Adrenal gland (tissue), 12 donors: ENCODE data around the gene TP53BP2. TPM values are rescaled to one million over a fixed set of nuclear protein-coding genes. Genes with fewer than 3 reads are reported as not detected.

Experiments used
- DNase-seq, 7 donors: peaks; one replicate each; pipeline ENCODE4 v3.0.0-alpha.2; 2019 to 2020
- H3K27ac ChIP-seq, 5 donors: fragments of 200-600 bp; sonication (generic) in 4 of 5; 1 replicate in 3 of 5; 2 replicates in 2 of 5; pipeline versions ENCODE4 v1.5.1 to v1.8.0; 2016 to 2020; ENCODE audit warnings: mild to moderate bottlenecking in 1 of 5
- H3K27me3 ChIP-seq: fragments of 200-600 bp; 2 replicates; pipeline ENCODE4 v1.8.0; 2021
- H3K36me3 ChIP-seq, 2 donors: fragments of 200-600 bp; replicated peaks in 1 of 2; 1 replicate in 1 of 2; 2 replicates in 1 of 2; pipeline versions ENCODE4 v1.5.1 to v1.8.0; 2018 to 2022
- H3K4me1 ChIP-seq, 2 donors: fragments of 200-600 bp; replicated peaks in 1 of 2; 1 replicate in 1 of 2; 2 replicates in 1 of 2; pipeline versions ENCODE4 v1.5.1 to v1.8.0; 2018 to 2021
- H3K4me3 ChIP-seq, 4 donors: fragments of 200-600 bp; sonication (generic) in 3 of 4; one replicate each; pipeline ENCODE4 v1.5.1; 2016 to 2018
- H3K9me3 ChIP-seq, 3 donors: fragments of 200-600 bp; sonication (generic) in 1 of 3; replicated peaks in 1 of 3; 1 replicate in 2 of 3; 2 replicates in 1 of 3; pipeline versions ENCODE4 v1.5.1 to v1.8.0; 2016 to 2021
- CTCF ChIP-seq, 6 experiments: fragments of 450-650 bp in 4 of 6; fragments of 200-600 bp in 2 of 6; sonication (generic) in 1 of 6; IDR thresholded peaks; 1 replicate in 5 of 6; 2 replicates in 1 of 6; pipeline versions ENCODE4 v1.5.1 to v1.8.0; 2016 to 2021; ENCODE audit warnings: antibody characterized with exemption in 6 of 6, mild to moderate bottlenecking in 2 of 6, moderate library complexity in 1 of 6
- POLR2A ChIP-seq, 2 donors: fragments of 450-650 bp; IDR thresholded peaks; one replicate each; pipeline ENCODE4 v1.6.1; 2017; ENCODE audit warnings: antibody characterized with exemption in 2 of 2, mild to moderate bottlenecking in 2 of 2, moderate library complexity in 1 of 2
- WGBS, 4 donors: extraction: QIAGEN DNeasy Blood & Tissue Kit in 2 of 4; methylation state at CpG; one replicate each; pipeline versions ENCODE4 v1.1.5 to v1.1.7; 2013 to 2017; 5-methylcytosine and 5-hydroxymethylcytosine counted together
- intact Hi-C, 2 donors: fragments of 100-400 bp; cut with DNase I; formaldehyde crosslinking; loops; one replicate each; pipeline versions ENCODE4 v1.14.1 to v1.15.0; 2022 to 2023
- polyA plus RNA-seq, 3 donors: library from polyadenylated mRNA; stranded (reverse); fragments of 200-250 nt in 2 of 3; fragments of 350-450 nt in 1 of 3; fragmentation: Illumina TruSeq in 1 of 3; extraction: RNeasy Lipid Tissue Mini Kit (QIAGEN cat#74804) in 1 of 3; gene quantifications; one replicate each; pipeline ENCODE4 v1.2.3, GENCODE V29; 2013 to 2014
- total RNA-seq, 9 donors: library from RNA; depleted of rRNA in 4 of 9; stranded (reverse); fragments of >200 nt in 4 of 9; fragments of 120-200 nt in 1 of 9; fragmentation: NEBNext Ultra II Directional in 1 of 9; extraction: Animal tissue kit (Norgen Biotek cat#: 25700) in 1 of 9; gene quantifications; one replicate each; pipeline versions ENCODE4 v1.1.0 to v1.2.4, GENCODE V29; 2013 to 2023
- donor health status: healthy with polysubstance abuse.
- donor health status: Bipolar disorder and iron deficiency.
- donor health status: DM: yes; HTN: yes; CAD: no.
- donor health status: DM: no; HTN: no; CAD: no.
- donor health status: DM: no; HTN: no; CAD: no.
- donor health status: DM: yes; HTN: yes; CAD: no.

Gene TP53BP2
- total and polyA plus RNA-seq, 12 donors: 6.0 to 38.5 (median 24.0) TPM

- Histone ChIP-seq H3K36me3 (peaks cover 0 to 32% of the 10 kb centered on the region in 2 donors), H3K27ac (no peak overlapping the region), H3K4me3 (no peak overlapping the region), H3K4me1 (peaks cover 11 to 14% of the 10 kb centered on the region in 2 donors), H3K27me3 (no peaks in the 10 kb centered on the region), H3K9me3 (no peaks in the 10 kb centered on the region)
- DNase-seq: no peak
- TF ChIP-seq CTCF (IDR thresholded peaks at IDR 0.05): no peak
- no peak for TF ChIP-seq POLR2A (IDR thresholded peaks at IDR 0.05)
- intact Hi-C loops: no loop called here
- 93 to 96% (median 94%) methylated on average over 10 of the region's 10 CpGs for WGBS, 4 donors
Measured at GRCh38 chr1:223776826-223777454, 68.8 kb downstream of the TP53BP2 start.

GRCh38 chr1:223776075-223776814 lies 69.5 kb downstream of the TP53BP2 start:
- no peak for TF ChIP-seq POLR2A (IDR thresholded peaks at IDR 0.05)
- TF ChIP-seq CTCF (IDR thresholded peaks at IDR 0.05): no peak
- WGBS, 4 donors: 56 to 73% (median 63%) methylated on average over 9 of the region's 9 CpGs
- no peaks in the 10 kb centered on the region for H3K27me3 ChIP-seq
- peaks cover 0 to 32% of the 10 kb centered on the region in 2 donors for H3K36me3 ChIP-seq
- intact Hi-C loops: no loop called here
- H3K4me3 ChIP-seq: no peak overlapping the region
- peak in 1 of 7 donors; percentile 42 for DNase-seq
- H3K27ac ChIP-seq: peak overlapping the region in 2 of 5 donors; percentile 13 to 45
- peaks cover 18 to 21% of the 10 kb centered on the region in 2 donors for H3K4me1 ChIP-seq
- no peaks in the 10 kb centered on the region for H3K9me3 ChIP-seq

GRCh38 chr1:223775711-223776074 lies 70.1 kb downstream of the TP53BP2 start:
- Histone ChIP-seq H3K4me1 (peaks cover 24 to 26% of the 10 kb centered on the region in 2 donors), H3K4me3 (no peak overlapping the region), H3K27ac (peak overlapping the region in 1 of 5 donors; percentile 72), H3K9me3 (no peaks in the 10 kb centered on the region), H3K27me3 (no peaks in the 10 kb centered on the region), H3K36me3 (peaks cover 0 to 38% of the 10 kb centered on the region in 2 donors)
- no peak for TF ChIP-seq POLR2A (IDR thresholded peaks at IDR 0.05)
- TF ChIP-seq CTCF (IDR thresholded peaks at IDR 0.05): no peak
- intact Hi-C loops: no loop called here
- WGBS, 4 donors: 69 to 84% (median 77%) methylated on average over 1 of the region's 1 CpG
- no peak for DNase-seq

GRCh38 chr1:223775054-223775453 lies 70.7 kb downstream of the TP53BP2 start:
- H3K27ac ChIP-seq: peak overlapping the region in 1 of 5 donors; percentile 72
- intact Hi-C loops: no loop called here
- no peaks in the 10 kb centered on the region for H3K27me3 ChIP-seq
- WGBS, 4 donors: 47 to 65% (median 56%) methylated on average over 4 of the region's 4 CpGs
- TF ChIP-seq CTCF (IDR thresholded peaks at IDR 0.05): no peak
- no peak for TF ChIP-seq POLR2A (IDR thresholded peaks at IDR 0.05)
- no peaks in the 10 kb centered on the region for H3K9me3 ChIP-seq
- no peak overlapping the region for H3K4me3 ChIP-seq
- H3K4me1 ChIP-seq: peaks cover 27 to 30% of the 10 kb centered on the region in 2 donors
- no peak for DNase-seq
- peaks cover 0 to 38% of the 10 kb centered on the region in 2 donors for H3K36me3 ChIP-seq
